ENCODE results near the gene GRB10. TPM values are rescaled to one million over a fixed set of nuclear protein-coding genes. Genes with fewer than 3 reads are reported as not detected.

Gene GRB10
- total and polyA plus RNA-seq, 4 experiments from 2014 or later: 0.83 to 7.7 (median 5.0) TPM

DNA sequence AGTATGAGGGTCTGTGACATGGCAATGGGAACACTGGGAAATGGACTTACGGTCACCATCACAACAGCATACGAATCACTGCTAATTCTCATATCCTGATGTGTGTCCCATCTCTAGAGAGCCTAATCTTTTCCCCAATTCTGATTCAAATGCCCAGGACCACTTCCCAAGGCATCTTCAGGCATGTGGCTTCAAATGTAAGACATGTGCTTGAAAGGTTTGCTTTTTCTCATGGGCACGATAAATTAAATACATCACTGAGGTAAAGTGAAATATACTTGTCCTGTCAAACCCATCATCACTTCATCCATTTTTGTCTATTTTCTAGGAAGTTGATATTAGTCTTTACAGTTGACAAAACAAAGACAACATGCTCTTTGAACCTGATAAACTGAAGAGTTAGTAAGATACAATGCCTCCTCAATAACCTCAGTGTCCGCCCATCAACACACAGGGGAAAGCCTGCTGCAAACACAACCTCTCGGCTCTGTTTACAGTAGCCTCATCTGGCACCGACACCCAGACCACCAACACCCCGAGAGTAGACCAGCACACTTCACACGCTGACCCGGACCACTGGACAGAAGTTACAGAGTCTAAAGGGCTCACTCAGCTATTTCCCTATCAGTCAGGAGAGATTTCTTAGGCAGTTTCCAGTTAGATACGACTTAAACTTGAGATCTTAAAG lies 24.8 kb downstream of the GRB10 start:
- Histone ChIP-seq H3K36me3 (ENCODE audit: insufficient read depth, low read length) (no peaks in the 10 kb centered on the region), H3K4me1 (ENCODE audit: insufficient read depth, low read length) (peaks cover 10% of the 10 kb centered on the region), H3K4me3 (ENCODE audit: low read length in 2 of 2) (no peak overlapping the region), H3K27ac (ENCODE audit: low read depth, low read length) (no peak overlapping the region), H3K27me3 (ENCODE audit: insufficient read depth, low read length) (no peaks in the 10 kb centered on the region), H3K9me3 (ENCODE audit: control insufficient read depth in 1 of 2, low read length in 2 of 2) (no peaks in the 10 kb centered on the region)
- CTCF ChIA-PET (ENCODE audit: partially characterized antibody): no interaction called here
- peaks cover 19 to 29% (median 25%) of the 10 kb centered on the region in 4 donors for H3K4me1 Mint-ChIP-seq
- H3K4me3 Mint-ChIP-seq: no peak overlapping the region
- intact Hi-C loops (cut with micrococcal nuclease): no loop called here
- POLR2A ChIA-PET (ENCODE audit: partially characterized antibody): interaction anchor here (1.0 kb wide), 1 partner anchor 18 kb away, joined by 3 read pairs; no protein-coding TSS in a partner anchor
- peaks cover 0 to 10% (median 5%) of the 10 kb centered on the region in 8 donors for H3K9me3 Mint-ChIP-seq
- peak overlapping the region in 1 of 7 donors; percentile 14 for H3K27ac Mint-ChIP-seq
- DNase-seq: no peak
- H3K27me3 Mint-ChIP-seq: no peaks in the 10 kb centered on the region
- H3K36me3 Mint-ChIP-seq: peaks cover 0 to 12% of the 10 kb centered on the region in 2 donors

DNA sequence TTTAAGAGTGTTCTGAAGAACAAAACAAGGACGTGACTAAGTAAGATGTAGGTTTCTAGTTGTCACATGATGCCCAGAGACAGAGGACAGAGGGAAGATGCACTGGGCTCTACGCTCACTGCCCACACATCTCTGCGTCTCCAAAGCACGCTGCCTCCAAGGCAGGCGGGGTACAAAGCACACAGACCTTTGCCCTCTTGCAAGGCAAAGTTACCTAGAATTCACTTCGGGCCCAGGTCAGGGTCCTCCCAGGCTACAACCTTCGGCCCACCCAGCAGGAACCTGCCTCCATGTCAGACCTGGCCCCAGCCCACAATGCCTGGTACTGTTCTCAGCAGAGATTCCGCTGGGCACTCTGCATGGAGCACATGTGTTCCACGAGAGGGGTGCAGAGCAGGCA lies 26.5 kb downstream of the GRB10 start:
- Histone ChIP-seq H3K4me1 (ENCODE audit: insufficient read depth, low read length) (peaks cover under 1% of the 10 kb centered on the region), H3K4me3 (ENCODE audit: low read length in 2 of 2) (no peak overlapping the region), H3K9me3 (ENCODE audit: control insufficient read depth in 1 of 2, low read length in 2 of 2) (no peaks in the 10 kb centered on the region), H3K36me3 (ENCODE audit: insufficient read depth, low read length) (no peaks in the 10 kb centered on the region), H3K27ac (ENCODE audit: low read depth, low read length) (no peak overlapping the region), H3K27me3 (ENCODE audit: insufficient read depth, low read length) (no peaks in the 10 kb centered on the region)
- intact Hi-C loops (cut with micrococcal nuclease): no loop called here
- Mint-ChIP-seq H3K9me3 (no peaks in the 10 kb centered on the region), H3K27ac (no peak overlapping the region), H3K36me3 (no peaks in the 10 kb centered on the region), H3K27me3 (no peaks in the 10 kb centered on the region), H3K4me3 (no peak overlapping the region), H3K4me1 (peaks cover 10 to 17% (median 14%) of the 10 kb centered on the region in 4 donors)
- no peak for DNase-seq
- CTCF ChIA-PET (ENCODE audit: partially characterized antibody): no interaction called here
- POLR2A ChIA-PET (ENCODE audit: partially characterized antibody): no interaction called here

GRCh38 chr7:50754684-50755083 lies 28.0 kb downstream of the GRB10 start:
- no peaks in the 10 kb centered on the region for H3K9me3 ChIP-seq (ENCODE audit: control insufficient read depth in 1 of 2, low read length in 2 of 2)
- H3K27ac Mint-ChIP-seq: no peak overlapping the region
- POLR2A ChIA-PET (ENCODE audit: partially characterized antibody): no interaction called here

GRCh38 chr7:50754241-50754640 lies 28.5 kb downstream of the GRB10 start:
- Histone ChIP-seq H3K27me3 (ENCODE audit: insufficient read depth, low read length) (no peaks in the 10 kb centered on the region), H3K36me3 (ENCODE audit: insufficient read depth, low read length) (no peaks in the 10 kb centered on the region), H3K4me3 (ENCODE audit: low read length in 2 of 2) (no peak overlapping the region), H3K27ac (ENCODE audit: low read depth, low read length) (no peak overlapping the region), H3K9me3 (ENCODE audit: control insufficient read depth in 1 of 2, low read length in 2 of 2) (no peaks in the 10 kb centered on the region), H3K4me1 (ENCODE audit: insufficient read depth, low read length) (no peaks in the 10 kb centered on the region)
- Mint-ChIP-seq H3K4me3 (no peak overlapping the region), H3K36me3 (no peaks in the 10 kb centered on the region), H3K27me3 (no peaks in the 10 kb centered on the region), H3K4me1 (peaks cover 8 to 12% (median 9%) of the 10 kb centered on the region in 4 donors), H3K9me3 (no peaks in the 10 kb centered on the region), H3K27ac (no peak overlapping the region)
- intact Hi-C loops (cut with micrococcal nuclease): no loop called here
- DNase-seq: no peak
- ChIA-PET POLR2A (ENCODE audit: partially characterized antibody) (no interaction called here), CTCF (ENCODE audit: partially characterized antibody) (interaction anchor here (1.0 kb wide), 1 partner anchor 286 kb away, joined by 3 read pairs; no protein-coding TSS in a partner anchor)

More at GRCh38 chr7:50754684-50755083, 28.0 kb downstream of the GRB10 start:
- Histone ChIP-seq H3K27me3 (ENCODE audit: insufficient read depth, low read length) (no peaks in the 10 kb centered on the region), H3K36me3 (ENCODE audit: insufficient read depth, low read length) (no peaks in the 10 kb centered on the region), H3K4me3 (ENCODE audit: low read length in 2 of 2) (no peak overlapping the region), H3K4me1 (ENCODE audit: insufficient read depth, low read length) (no peaks in the 10 kb centered on the region), H3K27ac (ENCODE audit: low read depth, low read length) (no peak overlapping the region)
- Mint-ChIP-seq H3K4me1 (peaks cover 8 to 12% (median 9%) of the 10 kb centered on the region in 4 donors), H3K4me3 (no peak overlapping the region), H3K27me3 (no peaks in the 10 kb centered on the region), H3K9me3 (no peaks in the 10 kb centered on the region), H3K36me3 (no peaks in the 10 kb centered on the region)
- CTCF ChIA-PET (ENCODE audit: partially characterized antibody): no interaction called here
- DNase-seq: no peak
- intact Hi-C loops (cut with micrococcal nuclease): no loop called here

DNA sequence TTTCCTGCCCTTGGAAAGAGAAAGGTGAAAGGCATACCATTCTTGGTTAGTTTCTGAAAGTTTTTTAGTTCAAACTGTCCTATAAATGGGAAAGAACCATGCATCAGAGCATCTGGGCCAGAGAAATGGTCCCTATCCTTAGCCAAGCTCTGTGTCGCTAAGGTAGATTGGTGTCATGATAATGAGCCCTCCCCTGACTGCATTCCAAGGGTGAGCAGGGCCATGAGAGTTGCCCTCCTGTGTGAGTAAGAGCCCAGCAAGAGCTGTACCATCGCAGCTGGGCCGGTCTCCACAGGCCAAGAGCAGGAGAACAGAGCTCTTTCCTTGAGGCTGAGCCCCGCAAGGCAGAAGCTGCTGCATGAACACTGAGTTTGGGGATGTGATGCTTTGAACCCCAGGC lies 30.3 kb downstream of the GRB10 start:
- H3K4me3 Mint-ChIP-seq: no peak overlapping the region
- H3K4me3 ChIP-seq (ENCODE audit: low read length in 2 of 2): no peak overlapping the region
- no peak for DNase-seq
- H3K36me3 ChIP-seq (ENCODE audit: insufficient read depth, low read length): no peaks in the 10 kb centered on the region
- ChIA-PET CTCF (ENCODE audit: partially characterized antibody) (no interaction called here), POLR2A (ENCODE audit: partially characterized antibody) (interaction anchor here (1.0 to 1.7 kb wide), 2 partner anchors 12 kb away, joined by 3 to 4 read pairs; no protein-coding TSS in a partner anchor)
- H3K27me3 ChIP-seq (ENCODE audit: insufficient read depth, low read length): no peaks in the 10 kb centered on the region
- H3K4me1 ChIP-seq (ENCODE audit: insufficient read depth, low read length): no peaks in the 10 kb centered on the region
- H3K27me3 Mint-ChIP-seq: no peaks in the 10 kb centered on the region
- no peak overlapping the region for H3K27ac ChIP-seq (ENCODE audit: low read depth, low read length)
- H3K27ac Mint-ChIP-seq: no peak overlapping the region
- no peaks in the 10 kb centered on the region for H3K9me3 Mint-ChIP-seq
- peaks cover 8 to 12% (median 9%) of the 10 kb centered on the region in 4 donors for H3K4me1 Mint-ChIP-seq
- no peaks in the 10 kb centered on the region for H3K9me3 ChIP-seq (ENCODE audit: control insufficient read depth in 1 of 2, low read length in 2 of 2)
- H3K36me3 Mint-ChIP-seq: no peaks in the 10 kb centered on the region
- intact Hi-C loops (cut with micrococcal nuclease): no loop called here

GRCh38 chr7:50751146-50751545 lies 31.6 kb downstream of the GRB10 start:
- H3K4me1 ChIP-seq (ENCODE audit: insufficient read depth, low read length): no peaks in the 10 kb centered on the region
- POLR2A ChIA-PET (ENCODE audit: partially characterized antibody): interaction anchor here (1.7 kb wide), 1 partner anchor 13 kb away, joined by 4 read pairs; no protein-coding TSS in a partner anchor
- H3K9me3 ChIP-seq (ENCODE audit: control insufficient read depth in 1 of 2, low read length in 2 of 2): no peaks in the 10 kb centered on the region
- peaks cover 0 to 5% of the 10 kb centered on the region in 2 donors for H3K36me3 Mint-ChIP-seq
- H3K4me3 ChIP-seq (ENCODE audit: low read length in 2 of 2): no peak overlapping the region
- DNase-seq: no peak
- H3K9me3 Mint-ChIP-seq: peaks cover 0 to 3% (median 0%) of the 10 kb centered on the region in 8 donors
- intact Hi-C loops (cut with micrococcal nuclease): no loop called here
- CTCF ChIA-PET (ENCODE audit: partially characterized antibody): no interaction called here
- H3K4me3 Mint-ChIP-seq: no peak overlapping the region
- H3K27me3 ChIP-seq (ENCODE audit: insufficient read depth, low read length): no peaks in the 10 kb centered on the region
- no peak overlapping the region for H3K27ac ChIP-seq (ENCODE audit: low read depth, low read length)
- no peaks in the 10 kb centered on the region for H3K27me3 Mint-ChIP-seq
- H3K27ac Mint-ChIP-seq: no peak overlapping the region
- H3K4me1 Mint-ChIP-seq: peaks cover 8 to 12% (median 9%) of the 10 kb centered on the region in 4 donors
- H3K36me3 ChIP-seq (ENCODE audit: insufficient read depth, low read length): no peaks in the 10 kb centered on the region

- Histone ChIP-seq H3K27me3 (ENCODE audit: insufficient read depth, low read length) (no peaks in the 10 kb centered on the region), H3K4me1 (ENCODE audit: insufficient read depth, low read length) (no peaks in the 10 kb centered on the region), H3K4me3 (ENCODE audit: low read length in 2 of 2) (no peak overlapping the region), H3K9me3 (ENCODE audit: control insufficient read depth in 1 of 2, low read length in 2 of 2) (no peaks in the 10 kb centered on the region), H3K27ac (ENCODE audit: low read depth, low read length) (no peak overlapping the region), H3K36me3 (ENCODE audit: insufficient read depth, low read length) (no peaks in the 10 kb centered on the region)
- H3K27me3 Mint-ChIP-seq: no peaks in the 10 kb centered on the region
- H3K4me3 Mint-ChIP-seq: no peak overlapping the region
- ChIA-PET POLR2A (ENCODE audit: partially characterized antibody) (no interaction called here), CTCF (ENCODE audit: partially characterized antibody) (no interaction called here)
- H3K36me3 Mint-ChIP-seq: peaks cover 0 to 5% of the 10 kb centered on the region in 2 donors
- peaks cover 0 to 3% (median 0%) of the 10 kb centered on the region in 8 donors for H3K9me3 Mint-ChIP-seq
- intact Hi-C loops (cut with micrococcal nuclease): no loop called here
- H3K27ac Mint-ChIP-seq: no peak overlapping the region
- DNase-seq: no peak
- peaks cover 6 to 12% (median 9%) of the 10 kb centered on the region in 4 donors for H3K4me1 Mint-ChIP-seq
These were observed 32.8 kb downstream of the GRB10 start for GRCh38 chr7:50749896-50750295.
